A673 (cell line): ENCODE data around the gene VPS13C. TPM values are rescaled to one million over a fixed set of nuclear protein-coding genes. Genes with fewer than 3 reads are reported as not detected.

Experiments
- BruUV-seq: library from RNA; stranded (reverse); fragments of 400-500 nt; replicated peaks from 2 replicates; lab custom pipeline; 2021; lab: Mats Ljungman, UMichigan
- CTCF ChIA-PET: fragments of 300-600 bp; sonication (Branson Sonifier 250); formaldehyde crosslinking; loops from one replicate; lab custom pipeline; 2022; ENCODE audit warnings: antibody characterized with exemption; lab: Charles Lee
- POLR2A ChIA-PET: fragments of 300-600 bp; sonication (Branson Sonifier 250); formaldehyde crosslinking; loops from one replicate; lab custom pipeline; 2022; ENCODE audit warnings: antibody characterized with exemption; ENCODE audit not compliant: low non-redundant PET; lab: Charles Lee
- DNase-seq: peaks from one replicate; pipeline ENCODE4 v3.0.0-alpha.2; 2015; ENCODE audit warnings: low spot score
- H3K27ac ChIP-seq: fragments of 200-600 bp; sonication (generic); 2 replicates; pipeline ENCODE4 v1.5.1; 2016; ENCODE audit warnings: mixed run types, low read depth, mild to moderate bottlenecking, mixed read lengths, antibody characterized with exemption, low read length; ENCODE audit not compliant: poor library complexity, severe bottlenecking
- H3K27me3 ChIP-seq: fragments of 200-600 bp; sonication (generic); replicated peaks from 2 replicates; pipeline ENCODE4 v1.6.1; 2017; ENCODE audit warnings: mixed run types, low read depth, mild to moderate bottlenecking, mixed read lengths, antibody characterized with exemption, low read length; ENCODE audit not compliant: insufficient read depth, poor library complexity
- H3K36me3 ChIP-seq: fragments of 200-600 bp; sonication (generic); 2 replicates; pipeline ENCODE4 v1.6.1; 2016; ENCODE audit warnings: mixed run types, mild to moderate bottlenecking, mixed read lengths, antibody characterized with exemption, low read length; ENCODE audit not compliant: insufficient read depth, poor library complexity, severe bottlenecking
- H3K4me1 ChIP-seq: fragments of 200-600 bp; sonication (generic); 2 replicates; pipeline ENCODE4 v1.6.1; 2017; ENCODE audit warnings: mixed run types, mild to moderate bottlenecking, mixed read lengths, antibody characterized with exemption, low read length; ENCODE audit not compliant: insufficient read depth, poor library complexity, severe bottlenecking
- H3K4me3 ChIP-seq: fragments of 200-600 bp; sonication (generic); 2 replicates; pipeline ENCODE4 v1.5.1; 2016; ENCODE audit warnings: low read depth, mixed run types, mild to moderate bottlenecking, mixed read lengths, low read length; ENCODE audit not compliant: poor library complexity, severe bottlenecking
- H3K9me3 ChIP-seq: fragments of 200-600 bp; sonication (generic); 2 replicates; pipeline ENCODE4 v1.6.1; 2016; ENCODE audit warnings: mixed run types, low read depth, mild to moderate bottlenecking, mixed read lengths, antibody characterized with exemption, low read length; ENCODE audit not compliant: poor library complexity, severe bottlenecking
- EZH2 ChIP-seq: fragments of 200-600 bp; sonication (generic); IDR thresholded peaks from 2 replicates; pipeline ENCODE4 v1.6.1; 2017; ENCODE audit warnings: borderline replicate concordance, low read depth, mild to moderate bottlenecking, mixed read lengths, antibody characterized with exemption, low read length; ENCODE audit not compliant: poor library complexity, severe bottlenecking
- intact Hi-C: fragments of 100-400 bp; cut with micrococcal nuclease; formaldehyde crosslinking; loops from one replicate; pipeline ENCODE4 v1.10.0; 2022; ENCODE audit not compliant: unreplicated experiment
- total RNA-seq: library from RNA; stranded (reverse); gene quantifications from 2 replicates; pipeline ENCODE4 v1.2.3, GENCODE V29; 2021
- TF ChIP-seq, protein P1 (sequence below): fragments of 300-800, 200-600 bp; sonication (generic); conservative IDR thresholded peaks from 2 replicates; pipeline ENCODE4 v1.5.1; 2017; ENCODE audit warnings: low read depth, mild to moderate bottlenecking, antibody characterized with exemption, low read length, moderate library complexity, mixed read lengths

Gene VPS13C
- total RNA-seq, 1 experiment from 2014 or later: 31.0 TPM

DNA sequence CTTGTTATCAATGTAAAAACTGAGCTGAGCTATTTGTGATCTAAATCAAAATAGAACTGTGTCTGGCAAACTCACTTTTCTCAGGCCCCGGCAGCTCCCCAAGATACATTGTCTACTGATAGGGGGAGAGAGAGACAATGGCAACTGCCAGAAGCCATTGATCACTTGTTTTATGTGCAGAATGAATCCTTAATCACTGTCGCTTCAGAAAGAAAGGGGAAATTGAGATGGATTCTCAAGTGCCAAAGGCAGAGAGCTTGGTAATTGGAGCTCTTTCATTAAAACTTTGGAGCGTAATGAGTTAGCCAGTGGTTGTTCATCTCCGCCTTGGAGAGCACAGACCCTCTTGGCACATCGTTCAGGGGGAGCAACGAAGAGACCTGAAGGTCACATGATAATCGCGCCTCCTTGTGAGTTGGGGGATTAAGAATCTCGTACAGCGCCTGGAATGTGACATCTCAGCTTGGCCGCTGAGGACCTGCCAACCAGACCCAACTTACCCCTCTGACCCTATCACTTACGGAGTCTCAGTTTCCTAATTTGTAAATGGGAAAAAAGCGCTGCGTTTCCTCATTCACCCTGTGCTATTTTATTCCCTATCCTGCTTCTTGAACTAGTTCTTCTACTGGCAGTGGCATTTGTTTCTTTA is 252.8 kb downstream of the VPS13C start:
- H3K4me1 ChIP-seq: no peaks in the 10 kb centered on the region
- H3K4me3 ChIP-seq: no peak overlapping the region
- intact Hi-C loops: no loop called here
- DNase-seq: no peak
- ChIA-PET CTCF (no interaction called here), POLR2A (no interaction called here)
- no peaks in the 10 kb centered on the region for H3K36me3 ChIP-seq
- H3K9me3 ChIP-seq: no peaks in the 10 kb centered on the region
- TF ChIP-seq, protein P1, sequence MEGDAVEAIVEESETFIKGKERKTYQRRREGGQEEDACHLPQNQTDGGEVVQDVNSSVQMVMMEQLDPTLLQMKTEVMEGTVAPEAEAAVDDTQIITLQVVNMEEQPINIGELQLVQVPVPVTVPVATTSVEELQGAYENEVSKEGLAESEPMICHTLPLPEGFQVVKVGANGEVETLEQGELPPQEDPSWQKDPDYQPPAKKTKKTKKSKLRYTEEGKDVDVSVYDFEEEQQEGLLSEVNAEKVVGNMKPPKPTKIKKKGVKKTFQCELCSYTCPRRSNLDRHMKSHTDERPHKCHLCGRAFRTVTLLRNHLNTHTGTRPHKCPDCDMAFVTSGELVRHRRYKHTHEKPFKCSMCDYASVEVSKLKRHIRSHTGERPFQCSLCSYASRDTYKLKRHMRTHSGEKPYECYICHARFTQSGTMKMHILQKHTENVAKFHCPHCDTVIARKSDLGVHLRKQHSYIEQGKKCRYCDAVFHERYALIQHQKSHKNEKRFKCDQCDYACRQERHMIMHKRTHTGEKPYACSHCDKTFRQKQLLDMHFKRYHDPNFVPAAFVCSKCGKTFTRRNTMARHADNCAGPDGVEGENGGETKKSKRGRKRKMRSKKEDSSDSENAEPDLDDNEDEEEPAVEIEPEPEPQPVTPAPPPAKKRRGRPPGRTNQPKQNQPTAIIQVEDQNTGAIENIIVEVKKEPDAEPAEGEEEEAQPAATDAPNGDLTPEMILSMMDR: no peak
- TF ChIP-seq EZH2: no peak
- BruUV-seq: no TSS peak
- no peak overlapping the region for H3K27ac ChIP-seq
- peaks cover 3% of the 10 kb centered on the region for H3K27me3 ChIP-seq

Other genes with a start within 250 kb of the VPS13C start
- 0.22 and 0.34 TPM in 2 replicates for gene C2CD4A, start 6.5 kb upstream of the VPS13C start, total RNA-seq
- 0.54 and 0.70 TPM in 2 replicates for gene C2CD4B, start 104.8 kb upstream of the VPS13C start, total RNA-seq